ACHN (cell line): ENCODE data around the gene STK38.
"Not testable (repeated sequence)": the region's sequence is repeated elsewhere in the genome, so short reads cannot be mapped to it uniquely, and the experiment has no call there.

Experiments used
- DNase-seq: peaks from one replicate; pipeline ENCODE4 v3.0.0-alpha.2; 2015
- in situ Hi-C: cut with HindIII; loops from 2 replicates; pipeline ENCODE4 v1.10.0; 2017; ENCODE audit warnings: low sequenced_read_pairs, low pct_ligation_motif_present, low pct_unique_long_range_greater_than_20kb

Gene STK38

GRCh38 chr6:36501686-36502085, 45.6 kb downstream of the STK38 start:
- DNase-seq: no peak
- in situ Hi-C loops: no loop called here

DNA sequence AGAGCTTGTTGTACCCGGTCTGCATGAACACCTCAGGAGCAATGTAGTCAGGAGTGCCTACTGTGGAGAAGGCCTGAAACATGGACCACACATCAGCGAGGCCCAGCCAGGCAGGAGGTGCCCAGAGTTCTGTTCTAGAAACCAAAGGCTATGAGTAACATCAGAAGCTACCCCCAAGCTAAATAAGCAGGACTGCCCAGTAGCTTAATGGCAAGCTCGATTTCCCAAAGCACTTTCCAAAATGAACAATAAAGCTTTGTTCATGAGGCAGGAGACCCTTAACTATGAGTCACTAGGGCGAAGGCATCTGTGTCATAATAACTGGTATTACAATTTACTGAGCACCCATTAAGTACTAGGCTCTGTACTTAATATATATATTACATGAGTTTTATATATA, 47.4 kb downstream of the STK38 start:
- DNase-seq: no peak
- in situ Hi-C loops: no loop called here

DNA sequence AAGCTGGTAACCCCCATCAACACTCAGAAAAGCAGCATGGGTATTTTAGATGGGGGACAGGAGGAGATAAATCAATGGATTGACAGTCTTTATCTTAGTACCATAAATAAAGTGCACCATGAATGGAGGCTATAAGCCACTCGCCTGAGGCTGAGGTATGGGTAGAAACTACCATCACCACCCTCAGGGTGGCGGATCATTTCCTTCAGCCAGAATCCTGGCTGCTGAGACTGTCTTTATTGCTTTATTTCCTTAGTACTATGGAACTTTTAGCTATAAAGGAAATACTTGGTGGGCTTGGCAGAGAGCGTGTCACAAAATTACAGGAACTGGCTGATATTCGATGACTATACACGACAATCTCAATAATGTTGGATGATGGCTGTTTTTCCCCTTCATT, 52.2 kb downstream of the STK38 start:
- DNase-seq: no peak
- in situ Hi-C loops: no loop called here

- DNase-seq: no peak
These were observed 53.4 kb downstream of the STK38 start for GRCh38 chr6:36493859-36494258.

GRCh38 chr6:36493319-36493718, 54.0 kb downstream of the STK38 start:
- no peak for DNase-seq
- in situ Hi-C loops: no loop called here

More at GRCh38 chr6:36493859-36494258, 53.4 kb downstream of the STK38 start:
- in situ Hi-C loops: no loop called here

DNA sequence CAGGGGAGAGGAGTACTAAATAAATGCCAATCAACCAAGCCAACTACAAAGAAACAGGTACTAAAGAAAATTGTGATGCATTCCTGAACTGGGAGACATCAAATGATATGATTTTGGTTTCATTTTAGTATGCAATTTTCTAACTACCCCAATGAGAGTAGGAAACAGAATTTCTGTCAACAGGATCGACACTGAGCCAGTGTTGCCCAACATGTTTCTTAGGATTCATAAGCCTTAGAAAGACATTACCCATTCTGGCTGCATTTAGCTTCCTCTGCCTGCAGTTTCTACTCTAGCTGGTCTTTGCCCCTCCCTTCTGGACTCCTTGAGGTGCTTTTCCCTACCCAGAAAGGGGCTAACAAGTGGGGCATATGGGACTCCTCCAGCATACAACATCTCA, 54.7 kb downstream of the STK38 start:
- DNase-seq: no peak
- in situ Hi-C loops: no loop called here

DNA sequence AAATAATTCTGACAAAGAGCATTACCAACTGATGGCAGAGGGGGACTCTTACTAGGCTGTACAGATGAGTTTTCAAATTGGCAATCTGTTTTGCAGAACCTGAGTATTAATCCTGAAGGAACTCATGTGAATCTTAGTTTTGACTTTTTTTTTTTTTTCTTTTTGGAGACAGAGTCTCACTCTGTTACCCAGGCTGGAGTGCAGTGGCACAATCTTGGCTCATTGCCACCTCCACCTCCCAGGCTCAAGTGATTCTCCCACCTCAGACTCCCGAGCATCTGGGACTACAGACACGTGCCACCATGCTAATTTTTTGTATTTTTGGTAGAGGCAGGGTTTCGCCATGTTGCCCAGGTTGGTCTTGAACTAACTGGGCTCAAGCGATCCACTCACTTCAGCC, 55.2 kb downstream of the STK38 start:
- in situ Hi-C loops: no loop called here

GRCh38 chr6:36491378-36491965, 55.8 kb downstream of the STK38 start:
- no peak for DNase-seq
- in situ Hi-C loops: no loop called here

More for the DNA sequence above, 55.2 kb downstream of the STK38 start:
- DNase-seq: no peak

DNA sequence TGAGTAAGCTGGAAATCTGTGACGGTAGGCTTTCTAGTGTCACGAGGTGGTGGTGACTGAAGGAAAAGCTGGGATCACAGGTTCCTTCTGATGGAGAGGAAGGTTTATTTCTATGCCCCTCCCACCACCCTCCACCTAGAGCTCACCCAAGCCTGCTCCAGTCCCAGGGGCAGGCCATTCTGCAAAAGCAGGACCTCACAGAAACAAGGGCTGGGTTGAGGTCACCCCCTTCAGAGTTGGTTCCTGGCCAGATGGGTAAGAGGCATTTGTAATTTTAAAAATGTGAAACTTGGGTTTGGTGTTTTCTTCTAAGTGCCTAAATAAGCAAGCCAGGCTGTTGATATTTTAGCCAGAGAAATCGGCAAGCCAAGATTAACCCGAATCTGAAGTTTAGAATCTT, 57.9 kb downstream of the STK38 start:
- in situ Hi-C loops: no loop called here
- DNase-seq: no peak

- in situ Hi-C loops: no loop called here
- no peak for DNase-seq
These were observed 59.1 kb downstream of the STK38 start for GRCh38 chr6:36488221-36488620.

- in situ Hi-C loops: no loop called here
- no peak for DNase-seq
These were observed 59.6 kb downstream of the STK38 start for GRCh38 chr6:36487698-36488097.

- in situ Hi-C loops: no loop called here
- no peak for DNase-seq
These were observed 62.5 kb downstream of the STK38 start for GRCh38 chr6:36484736-36485135.

DNA sequence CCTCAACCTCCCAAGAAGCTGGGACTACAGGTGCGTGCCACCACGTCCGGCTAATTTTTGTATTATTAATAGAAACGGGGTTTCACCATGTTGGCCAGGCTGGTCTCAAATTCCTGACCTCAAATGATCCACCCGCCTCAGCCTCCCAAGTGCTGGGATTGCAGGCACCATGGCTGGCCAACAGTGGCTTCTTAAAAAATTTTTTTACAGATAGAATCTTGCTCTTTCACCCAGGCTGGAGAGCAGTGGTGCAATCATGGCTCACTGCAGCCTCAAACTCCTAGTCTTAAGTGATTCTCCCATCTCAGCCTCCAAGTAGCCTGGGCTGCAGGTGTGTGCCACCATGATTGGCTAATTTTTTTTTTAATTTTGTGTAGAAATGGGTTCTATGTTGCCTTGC, 64.0 kb downstream of the STK38 start:
- in situ Hi-C loops, DNase-seq: not testable (repeated sequence)

DNA sequence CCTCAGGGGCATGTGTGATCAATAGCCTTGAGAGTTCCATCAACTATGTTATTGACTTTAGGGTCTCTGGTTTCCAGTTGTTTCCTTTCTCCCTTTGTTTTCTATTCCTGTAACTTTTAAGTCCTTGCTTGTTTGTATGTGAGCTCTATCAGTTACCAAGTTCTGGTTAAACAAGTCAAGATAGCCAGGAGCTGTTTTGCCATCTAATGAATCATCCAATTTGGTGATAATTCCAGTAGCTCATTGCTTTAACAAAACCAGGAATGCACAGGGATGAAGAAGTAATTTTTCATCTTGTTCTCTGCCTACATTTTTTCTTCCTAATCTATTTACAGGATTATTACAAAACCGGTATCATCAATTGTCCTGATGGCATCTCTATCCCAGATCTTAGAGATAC, 68.0 kb downstream of the STK38 start:
- in situ Hi-C loops: no loop called here
- DNase-seq: no peak

DNA sequence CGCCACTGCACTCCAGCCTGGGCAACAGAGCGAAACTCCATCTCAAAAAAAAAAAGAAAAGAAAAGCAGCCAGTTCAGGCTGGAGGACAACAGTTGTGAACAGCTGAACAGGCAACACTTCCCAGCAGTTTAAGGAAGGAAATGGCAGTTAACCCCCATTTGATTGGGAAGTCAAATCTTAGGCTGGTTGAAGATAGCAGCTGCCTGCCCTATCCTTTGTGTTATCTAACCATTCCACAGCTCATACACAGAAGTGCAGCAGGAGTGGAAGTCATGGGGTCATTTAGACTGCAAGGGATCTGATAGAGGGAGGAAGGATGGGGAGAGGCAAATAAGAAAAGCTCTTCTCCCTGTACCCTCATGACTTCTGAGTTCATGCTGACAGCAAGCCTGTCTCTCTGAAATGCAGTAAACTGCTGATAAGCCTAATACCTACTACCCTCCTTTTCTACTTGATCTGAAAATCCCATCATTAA, 69.2 kb downstream of the STK38 start:
- in situ Hi-C loops: no loop called here
- no peak for DNase-seq

DNA sequence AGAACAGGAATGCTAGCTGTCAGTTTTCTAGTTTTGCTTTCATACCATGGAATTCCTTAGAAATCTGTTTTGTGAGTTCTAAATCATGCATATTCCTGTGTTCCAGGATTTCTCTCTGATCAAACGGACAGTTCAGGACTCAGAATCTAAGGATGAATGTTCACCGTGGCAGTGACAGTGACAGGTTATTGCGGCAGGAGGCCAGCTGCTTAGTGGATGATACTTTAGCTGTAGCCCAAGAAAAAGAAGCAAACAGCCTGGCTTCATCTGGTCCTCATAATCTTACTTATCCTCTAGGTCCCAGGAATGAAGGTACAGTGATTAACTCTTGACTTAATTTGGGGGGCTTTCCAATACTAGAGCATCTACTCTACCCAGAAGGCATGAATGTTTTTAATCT, 77.3 kb downstream of the STK38 start:
- no peak for DNase-seq
- in situ Hi-C loops: no loop called here

DNA sequence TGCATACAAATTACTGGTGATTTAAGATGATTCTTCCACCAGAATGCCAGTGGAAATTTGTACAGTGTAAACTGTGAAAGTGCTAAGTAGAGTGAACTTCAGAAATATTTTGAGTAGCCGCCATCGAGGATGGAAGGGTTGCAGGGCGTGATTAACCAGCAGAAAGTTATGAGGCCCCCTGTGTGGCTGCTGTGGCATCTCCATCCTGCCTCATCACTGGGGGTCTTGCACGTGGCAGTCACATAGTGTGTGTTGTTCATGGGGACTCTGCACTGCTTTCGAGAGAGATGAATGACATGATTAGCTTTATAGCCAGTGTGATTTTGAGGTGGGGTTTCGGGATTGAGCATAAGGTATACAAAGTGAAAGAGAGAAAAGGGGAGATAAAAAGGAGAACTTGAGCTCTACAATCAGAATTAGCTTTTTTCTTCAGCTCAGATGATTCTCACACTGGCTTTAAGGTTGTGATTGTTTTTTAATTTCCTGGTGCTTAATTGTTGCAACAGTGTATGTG, 78.1 kb downstream of the STK38 start:
- in situ Hi-C loops: no loop called here

DNA sequence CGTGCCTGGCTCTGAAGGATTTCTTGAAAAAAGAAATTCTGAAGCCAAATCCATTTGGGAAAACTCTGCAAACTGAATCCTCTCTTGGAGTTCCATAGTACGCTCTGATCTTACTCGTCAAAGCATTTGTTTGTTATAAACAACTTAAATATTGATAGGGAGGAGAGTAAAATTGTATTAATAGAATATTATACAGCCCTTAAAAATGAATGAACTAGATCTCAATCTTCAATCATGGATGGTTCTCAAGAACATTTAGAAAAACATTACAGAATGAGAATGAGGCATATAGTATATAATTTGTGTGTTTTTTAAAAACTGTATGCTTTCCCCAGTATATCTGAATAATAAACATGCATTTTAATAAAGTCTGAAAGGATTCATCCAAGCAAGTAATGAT, 79.7 kb downstream of the STK38 start:
- in situ Hi-C loops: no loop called here
- no peak for DNase-seq

More for the DNA sequence above, 78.1 kb downstream of the STK38 start:
- no peak for DNase-seq

DNA sequence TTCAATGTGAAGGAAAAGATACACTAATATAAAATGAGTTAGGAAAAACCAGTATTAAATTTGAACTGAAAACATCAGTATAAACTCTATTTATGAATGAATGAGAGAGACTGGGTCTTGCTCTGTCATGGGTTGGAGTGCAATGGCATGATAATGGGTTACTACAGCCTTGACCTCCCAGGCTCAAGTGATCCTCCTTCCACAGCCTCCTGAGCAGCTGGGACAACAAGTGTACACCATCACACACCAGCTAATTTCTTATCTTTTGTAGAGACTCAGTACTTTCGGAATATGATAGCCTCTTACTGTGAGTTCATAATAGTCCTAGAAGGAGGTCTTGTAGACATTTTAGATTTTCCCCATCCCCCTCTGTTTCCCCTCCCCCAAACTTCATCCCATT, 83.0 kb downstream of the STK38 start:
- DNase-seq: no peak
- in situ Hi-C loops: no loop called here

DNA sequence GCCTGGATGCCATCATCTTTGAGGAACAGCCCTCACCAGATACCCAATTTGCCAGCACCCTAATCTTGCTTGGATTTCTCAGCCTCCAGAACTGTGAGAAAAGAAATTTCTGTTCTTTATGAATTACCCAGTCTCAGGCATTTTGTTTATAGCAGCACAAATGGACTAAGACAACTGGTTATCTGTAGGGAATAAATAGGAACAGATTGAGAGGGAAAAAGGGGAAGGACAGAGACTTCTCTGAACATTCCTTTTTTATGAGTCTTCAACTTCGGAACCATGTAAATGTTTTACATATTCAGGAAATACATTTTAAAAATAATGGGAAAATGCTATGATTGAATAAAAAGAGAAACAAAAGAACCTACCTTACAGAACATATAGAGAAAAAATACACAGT, 83.6 kb downstream of the STK38 start:
- no peak for DNase-seq
- in situ Hi-C loops: no loop called here

- in situ Hi-C loops: no loop called here
- no peak for DNase-seq
These were observed 85.6 kb downstream of the STK38 start for GRCh38 chr6:36461646-36462045.
